Measurements from ENCODE around the gene PIP4K2B.

GRCh38 chr17:38747463-38748148, 51.8 kb downstream of the PIP4K2B start:
- TF ChIP-seq EZH2 (IDR thresholded peaks at IDR 0.05; ENCODE audit: low read depth, low read length, severe bottlenecking) (no peak), EP300 (IDR thresholded peaks at IDR 0.05; ENCODE audit: borderline replicate concordance in 1 of 2, low read depth in 2 of 2, low read length in 2 of 2) (no peak), CTCF (IDR thresholded peaks at IDR 0.05; ENCODE audit: control extremely low read depth in 1 of 3, insufficient read depth in 1 of 3, low read depth in 1 of 3, low read length in 3 of 3) (no peak), KDM1A (IDR thresholded peaks at IDR 0.05; ENCODE audit: borderline replicate concordance, low read length) (no peak), MAX (IDR thresholded peaks at IDR 0.05) (no peak), POLR2A (IDR thresholded peaks at IDR 0.05; ENCODE audit: control extremely low read depth in 1 of 2, low read depth in 2 of 2, low read length in 2 of 2) (no peak), CHD1 (IDR thresholded peaks at IDR 0.05; ENCODE audit: low read depth, low read length) (no peak), RFX5 (IDR thresholded peaks at IDR 0.05; ENCODE audit: borderline replicate concordance, low read depth, low read length) (no peak), YY1 (IDR thresholded peaks at IDR 0.05; ENCODE audit: low read depth, low read length) (peak; percentile 90), USF2 (IDR thresholded peaks at IDR 0.05; ENCODE audit: low read length) (no peak), RBBP5 (IDR thresholded peaks at IDR 0.05; ENCODE audit: borderline replicate concordance, low read depth, low read length) (peak; percentile 32), POLR2AphosphoS5 (IDR thresholded peaks at IDR 0.05; ENCODE audit: low read depth, low read length) (no peak), SIX5 (IDR thresholded peaks at IDR 0.05; ENCODE audit: low read depth, low read length) (no peak)

All from H1 (cell line).